GM12874 (cell line): ENCODE results near the gene FSTL4.

Experiments
- CTCF ChIP-seq: IDR thresholded peaks from 2 replicates; pipeline ENCODE4 v1.5.1; 2011; ENCODE audit warnings: low read depth, mild to moderate bottlenecking, control low read depth, low read length, moderate library complexity; ENCODE audit not compliant: insufficient read depth

FSTL4 gene

DNA sequence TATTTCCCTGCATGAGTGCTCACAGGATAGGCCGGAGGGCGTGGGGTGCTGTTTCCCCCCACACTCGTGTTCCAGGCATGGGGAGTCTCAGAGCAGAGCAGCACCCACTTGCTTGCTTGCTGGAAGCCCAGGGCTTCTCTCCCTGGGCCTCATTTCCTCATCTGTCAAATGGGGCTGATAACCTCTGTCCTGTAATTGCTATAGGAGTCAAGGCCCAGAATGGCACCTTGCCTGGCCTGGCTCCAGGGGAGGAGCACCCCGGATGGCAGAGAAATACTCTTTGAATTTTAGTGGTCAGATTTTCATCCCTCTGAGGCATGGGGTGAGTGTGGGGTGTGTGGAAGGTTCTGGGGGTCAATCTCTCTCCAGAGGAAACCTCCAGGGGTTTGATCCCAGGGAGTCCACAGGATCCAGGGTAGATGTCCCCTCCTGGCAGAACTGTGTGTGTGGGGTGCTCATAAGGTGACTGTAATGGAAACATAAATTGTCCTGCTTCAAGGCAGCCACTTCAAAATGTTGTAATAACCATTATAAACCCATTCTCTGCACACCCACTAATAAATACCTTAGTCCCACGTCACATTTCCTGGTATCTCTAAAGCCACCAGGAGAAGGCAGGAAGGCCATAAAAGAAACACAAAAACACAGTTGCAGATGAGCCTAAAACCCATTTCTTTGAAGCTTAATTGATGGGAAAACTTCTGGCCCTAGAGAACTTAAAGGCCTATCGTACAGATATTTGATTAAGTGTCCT lies 272.2 kb downstream of the FSTL4 start:
- TF ChIP-seq CTCF = no peak

DNA sequence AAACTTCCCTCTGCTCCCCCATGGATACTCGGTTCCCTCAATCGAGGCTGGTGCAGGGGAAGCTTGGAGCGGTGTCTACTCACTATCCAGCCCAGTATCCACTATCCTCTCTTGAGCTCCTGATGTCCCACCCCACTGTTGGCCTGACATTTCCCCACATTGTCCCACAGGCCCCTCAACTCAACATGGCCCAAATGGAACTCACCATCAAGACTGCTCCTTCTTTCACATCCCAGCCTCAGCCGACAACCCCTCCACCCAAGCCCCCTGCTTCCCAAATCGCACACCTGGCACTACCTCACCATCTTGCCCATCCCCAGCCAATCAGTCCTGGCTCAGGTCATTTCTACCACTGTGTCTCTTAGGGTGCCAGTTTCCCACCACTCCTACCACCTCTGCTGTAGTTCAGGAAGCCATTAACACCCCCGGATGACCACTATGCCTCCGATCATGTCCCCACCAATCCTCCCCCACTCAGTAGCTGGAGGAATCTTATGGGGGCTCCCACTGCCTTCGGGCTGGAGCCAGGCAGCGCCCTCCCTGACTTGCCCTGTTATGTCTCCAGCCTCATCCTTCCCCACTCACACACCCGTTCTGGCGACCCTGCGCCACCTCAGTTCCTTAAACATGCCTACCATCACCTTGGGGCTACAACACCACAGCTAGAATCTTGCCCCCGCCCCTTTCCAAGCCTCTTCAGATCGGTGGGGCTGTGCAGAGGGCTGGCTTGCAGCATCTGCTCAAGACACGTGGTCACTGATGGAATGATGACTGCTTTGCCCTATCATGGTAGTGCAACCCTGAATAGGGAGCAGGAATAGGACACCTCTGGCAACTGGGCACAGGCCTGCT lies 273.6 kb downstream of the FSTL4 start:
- TF ChIP-seq CTCF = no peak

- no peak for TF ChIP-seq CTCF
Measured at GRCh38 chr5:133337795-133338445, 274.4 kb downstream of the FSTL4 start.

GRCh38 chr5:133336969-133337410 lies 275.4 kb downstream of the FSTL4 start:
- no peak for TF ChIP-seq CTCF

DNA sequence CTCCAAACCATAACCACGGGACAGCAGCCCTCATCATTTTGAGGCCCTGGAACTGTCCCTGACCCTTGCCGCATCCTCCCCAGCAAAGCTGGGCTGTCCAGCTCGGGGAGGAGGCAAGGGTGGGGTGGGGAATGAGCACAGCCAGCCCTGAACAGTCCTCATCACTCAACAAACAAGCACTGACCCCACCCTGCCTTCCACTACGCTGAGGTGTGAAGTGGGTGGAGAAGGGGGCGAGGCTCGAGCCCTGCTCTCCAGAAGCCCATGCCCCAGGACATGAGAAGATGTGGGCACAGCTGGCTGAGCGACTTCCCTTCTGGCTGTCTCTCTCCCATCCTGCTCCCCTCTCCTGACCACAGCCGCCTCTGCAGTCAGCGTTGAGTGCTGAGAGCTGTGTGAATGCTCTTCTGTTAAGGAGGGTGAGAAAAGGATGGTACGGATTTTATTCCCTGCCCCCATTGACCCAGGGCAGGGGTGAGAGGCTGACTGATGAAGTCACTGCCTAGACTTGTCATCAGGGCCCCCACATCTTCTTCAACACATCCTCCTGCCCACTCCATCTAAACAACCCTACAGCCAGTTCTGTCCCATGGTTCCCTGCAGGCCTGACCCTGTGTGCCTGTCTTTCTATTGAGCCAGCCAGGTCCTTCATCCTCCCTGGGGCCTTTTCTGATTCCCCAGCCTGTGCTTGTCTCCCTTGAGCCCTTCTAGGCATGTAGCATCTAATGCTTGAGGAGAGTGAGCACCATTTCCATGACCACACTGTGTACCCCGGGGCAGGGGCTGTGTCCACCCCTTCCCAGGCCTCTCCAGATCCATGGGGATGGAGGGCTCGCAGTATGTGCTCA lies 276.0 kb downstream of the FSTL4 start:
- TF ChIP-seq CTCF = no peak

DNA sequence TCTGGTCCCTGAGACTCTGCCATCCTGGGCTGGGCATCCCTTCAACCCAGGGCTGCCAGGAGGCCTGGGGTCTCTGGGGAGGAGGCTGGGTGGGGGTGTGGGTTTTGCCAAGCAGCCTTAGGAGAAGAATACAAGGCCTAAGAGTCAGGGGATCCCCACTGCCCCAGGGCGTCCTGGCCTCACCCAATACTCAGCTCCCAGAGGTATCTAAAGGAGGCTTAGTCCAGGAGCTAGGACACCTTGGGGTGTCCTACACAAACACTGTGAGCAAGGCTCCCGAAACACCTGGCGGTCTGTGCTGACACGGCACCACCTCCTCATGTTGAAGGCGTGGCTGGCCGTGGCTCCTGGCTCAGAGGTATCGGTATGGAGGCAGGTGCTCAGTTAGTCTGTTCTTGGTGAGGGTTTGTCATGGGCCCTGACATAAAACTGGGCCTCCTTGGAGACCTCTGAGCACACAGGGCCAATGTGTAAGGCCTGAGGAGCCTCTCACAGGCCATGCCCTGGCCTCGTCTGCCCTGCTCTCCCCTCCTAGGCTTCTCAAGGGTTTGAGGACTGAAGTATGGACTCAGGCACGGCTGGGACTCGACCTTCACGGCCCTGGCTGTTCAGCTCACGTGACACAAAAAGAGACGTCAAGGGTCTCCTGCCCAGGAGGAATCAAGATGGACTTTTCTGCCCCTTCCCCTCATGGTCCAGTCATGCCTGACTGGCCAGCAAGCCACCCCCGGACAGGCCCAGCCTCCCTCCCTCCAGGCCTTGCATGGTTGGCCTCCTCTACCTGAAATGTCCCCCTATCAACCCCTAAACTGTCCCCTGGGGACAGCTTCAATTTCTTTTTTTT lies 277.3 kb downstream of the FSTL4 start:
- TF ChIP-seq CTCF = no peak
